ENCODE results near the gene GALNT10. TPM values are rescaled to one million over a fixed set of nuclear protein-coding genes. Genes with fewer than 3 reads are reported as not detected.

Gene GALNT10
- total and polyA plus RNA-seq, 2 donors (not counting 1 experiment from before 2014, with no cell fraction given): 18.3 to 35.8 TPM

DNA sequence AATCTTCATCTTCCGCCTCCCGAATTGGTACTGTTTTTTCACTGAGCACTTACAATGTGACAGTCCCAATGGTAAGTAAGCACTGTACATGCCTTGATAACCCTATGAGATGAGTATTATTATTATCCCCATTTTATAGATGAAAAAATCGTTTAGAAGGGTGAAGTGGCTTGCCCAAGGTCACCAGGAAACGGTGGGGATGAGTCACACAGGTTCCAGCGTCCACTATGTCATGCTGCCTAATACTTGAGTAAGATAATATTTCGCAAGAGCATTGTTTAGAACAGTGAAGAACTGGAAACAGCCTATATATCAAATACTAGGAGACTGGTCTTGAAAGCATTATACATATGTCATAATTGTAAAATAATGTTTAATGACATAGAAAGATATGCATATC, 274.6 kb downstream of the GALNT10 start:
- Histone ChIP-seq H2AFZ (ENCODE audit: low read length) (no peak overlapping the region), H4K20me1 (ENCODE audit: control insufficient read depth, extremely low read depth, insufficient read depth, low read length) (no peaks in the 10 kb centered on the region), H3K4me2 (ENCODE audit: extremely low read depth, insufficient read depth, low read length) (no peak overlapping the region), H3K9me3 (ENCODE audit: control insufficient read depth, insufficient read depth, low read depth, low read length) (no peaks in the 10 kb centered on the region), H3K4me1 (ENCODE audit: control insufficient read depth, extremely low read depth, insufficient read depth, low read length) (no peaks in the 10 kb centered on the region), H3K79me2 (ENCODE audit: control insufficient read depth, insufficient read depth, low read length) (no peaks in the 10 kb centered on the region), H3K36me3 (ENCODE audit: control insufficient read depth, insufficient read depth, low read length) (no peaks in the 10 kb centered on the region), H3K9ac (ENCODE audit: insufficient read depth, low read length) (no peak overlapping the region), H3K27me3 (ENCODE audit: control insufficient read depth, insufficient read depth, low read length) (peaks cover 3% of the 10 kb centered on the region), H3K4me3 (replicated peaks in 1 of 4; ENCODE audit: control extremely low read depth in 1 of 4, insufficient read depth in 1 of 4, low read depth in 3 of 4, low read length in 4 of 4) (no peak overlapping the region), H3K27ac (ENCODE audit: insufficient read depth, low read length) (no peak overlapping the region)
- DNase-seq (ENCODE audit: low read depth in 2 of 2): peak; percentile 31 to 68
- TF ChIP-seq, protein P1, sequence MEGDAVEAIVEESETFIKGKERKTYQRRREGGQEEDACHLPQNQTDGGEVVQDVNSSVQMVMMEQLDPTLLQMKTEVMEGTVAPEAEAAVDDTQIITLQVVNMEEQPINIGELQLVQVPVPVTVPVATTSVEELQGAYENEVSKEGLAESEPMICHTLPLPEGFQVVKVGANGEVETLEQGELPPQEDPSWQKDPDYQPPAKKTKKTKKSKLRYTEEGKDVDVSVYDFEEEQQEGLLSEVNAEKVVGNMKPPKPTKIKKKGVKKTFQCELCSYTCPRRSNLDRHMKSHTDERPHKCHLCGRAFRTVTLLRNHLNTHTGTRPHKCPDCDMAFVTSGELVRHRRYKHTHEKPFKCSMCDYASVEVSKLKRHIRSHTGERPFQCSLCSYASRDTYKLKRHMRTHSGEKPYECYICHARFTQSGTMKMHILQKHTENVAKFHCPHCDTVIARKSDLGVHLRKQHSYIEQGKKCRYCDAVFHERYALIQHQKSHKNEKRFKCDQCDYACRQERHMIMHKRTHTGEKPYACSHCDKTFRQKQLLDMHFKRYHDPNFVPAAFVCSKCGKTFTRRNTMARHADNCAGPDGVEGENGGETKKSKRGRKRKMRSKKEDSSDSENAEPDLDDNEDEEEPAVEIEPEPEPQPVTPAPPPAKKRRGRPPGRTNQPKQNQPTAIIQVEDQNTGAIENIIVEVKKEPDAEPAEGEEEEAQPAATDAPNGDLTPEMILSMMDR (conservative IDR thresholded peaks at IDR 0.05 in 1 of 2, IDR thresholded peaks at IDR 0.05 in 1 of 2; ENCODE audit: low read depth in 1 of 2, low read length in 2 of 2): no peak
- no peak for TF ChIP-seq EZH2 (IDR thresholded peaks at IDR 0.05; ENCODE audit: low read length, missing control alignments)

DNA sequence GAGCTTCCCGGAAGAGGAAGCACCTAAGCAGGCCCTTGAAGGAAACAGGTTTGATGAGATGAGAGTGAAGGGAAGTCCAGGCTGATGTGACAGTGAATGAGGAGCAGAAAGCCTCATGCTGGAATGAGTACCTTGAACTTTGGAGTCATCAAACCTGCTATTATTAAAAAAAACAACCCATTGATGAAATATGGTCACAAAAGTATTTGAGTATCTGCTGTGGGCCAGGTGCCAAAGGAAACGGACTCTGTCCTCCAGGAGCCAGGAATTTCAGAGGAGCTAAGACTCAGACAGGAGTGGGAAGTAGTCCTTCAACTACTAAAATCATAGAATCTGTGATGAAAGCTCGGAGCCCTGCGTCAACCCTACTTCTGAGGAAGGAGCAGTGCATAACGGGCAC, 275.6 kb downstream of the GALNT10 start:
- Histone ChIP-seq H2AFZ (ENCODE audit: low read length) (no peak overlapping the region), H3K9ac (ENCODE audit: insufficient read depth, low read length) (no peak overlapping the region), H3K9me3 (ENCODE audit: control insufficient read depth, insufficient read depth, low read depth, low read length) (no peaks in the 10 kb centered on the region), H3K27me3 (ENCODE audit: control insufficient read depth, insufficient read depth, low read length) (peaks cover 13% of the 10 kb centered on the region), H3K36me3 (ENCODE audit: control insufficient read depth, insufficient read depth, low read length) (no peaks in the 10 kb centered on the region), H3K4me3 (replicated peaks in 1 of 4; ENCODE audit: control extremely low read depth in 1 of 4, insufficient read depth in 1 of 4, low read depth in 3 of 4, low read length in 4 of 4) (no peak overlapping the region), H4K20me1 (ENCODE audit: control insufficient read depth, extremely low read depth, insufficient read depth, low read length) (no peaks in the 10 kb centered on the region), H3K4me2 (ENCODE audit: extremely low read depth, insufficient read depth, low read length) (no peak overlapping the region), H3K27ac (ENCODE audit: insufficient read depth, low read length) (no peak overlapping the region), H3K79me2 (ENCODE audit: control insufficient read depth, insufficient read depth, low read length) (no peaks in the 10 kb centered on the region), H3K4me1 (ENCODE audit: control insufficient read depth, extremely low read depth, insufficient read depth, low read length) (no peaks in the 10 kb centered on the region)
- DNase-seq (ENCODE audit: low read depth in 2 of 2): no peak
- no peak for TF ChIP-seq EZH2 (IDR thresholded peaks at IDR 0.05; ENCODE audit: low read length, missing control alignments)
- TF ChIP-seq, protein P1 (conservative IDR thresholded peaks at IDR 0.05 in 1 of 2, IDR thresholded peaks at IDR 0.05 in 1 of 2; ENCODE audit: low read depth in 1 of 2, low read length in 2 of 2): no peak

DNA sequence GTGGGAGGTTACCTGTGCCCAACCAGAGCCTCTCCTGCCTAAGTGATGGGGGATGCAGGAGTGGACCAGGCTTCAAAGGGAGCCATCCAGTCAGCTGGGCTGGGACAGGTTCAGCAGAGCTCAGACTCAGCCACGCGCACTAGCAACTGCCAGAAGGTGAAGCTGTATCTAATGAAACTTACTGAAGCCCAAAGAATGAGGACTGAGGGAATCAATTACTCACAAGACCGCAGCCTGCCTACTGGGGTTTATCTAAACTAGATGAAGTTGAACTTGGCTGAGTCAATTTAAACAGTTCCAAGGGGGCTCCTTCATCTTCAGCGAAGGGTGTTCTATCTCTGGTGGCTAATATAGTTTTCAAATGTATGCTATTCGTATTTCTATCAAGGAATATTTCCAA, 276.1 kb downstream of the GALNT10 start:
- no peaks in the 10 kb centered on the region for H3K79me2 ChIP-seq (ENCODE audit: control insufficient read depth, insufficient read depth, low read length)
- peak in 1 of 2 donors; percentile 40 for DNase-seq (ENCODE audit: low read depth in 2 of 2)
- TF ChIP-seq EZH2 (IDR thresholded peaks at IDR 0.05; ENCODE audit: low read length, missing control alignments): no peak
- TF ChIP-seq, protein P1 (conservative IDR thresholded peaks at IDR 0.05 in 1 of 2, IDR thresholded peaks at IDR 0.05 in 1 of 2; ENCODE audit: low read depth in 1 of 2, low read length in 2 of 2): no peak
- no peaks in the 10 kb centered on the region for H3K9me3 ChIP-seq (ENCODE audit: control insufficient read depth, insufficient read depth, low read depth, low read length)
- peaks cover 17% of the 10 kb centered on the region for H3K27me3 ChIP-seq (ENCODE audit: control insufficient read depth, insufficient read depth, low read length)
- no peak overlapping the region for H3K27ac ChIP-seq (ENCODE audit: insufficient read depth, low read length)
- H3K4me3 ChIP-seq (replicated peaks in 1 of 4; ENCODE audit: control extremely low read depth in 1 of 4, insufficient read depth in 1 of 4, low read depth in 3 of 4, low read length in 4 of 4): no peak overlapping the region
- H4K20me1 ChIP-seq (ENCODE audit: control insufficient read depth, extremely low read depth, insufficient read depth, low read length): no peaks in the 10 kb centered on the region
- H3K4me2 ChIP-seq (ENCODE audit: extremely low read depth, insufficient read depth, low read length): no peak overlapping the region
- H3K4me1 ChIP-seq (ENCODE audit: control insufficient read depth, extremely low read depth, insufficient read depth, low read length): no peaks in the 10 kb centered on the region
- no peak overlapping the region for H3K9ac ChIP-seq (ENCODE audit: insufficient read depth, low read length)
- H3K36me3 ChIP-seq (ENCODE audit: control insufficient read depth, insufficient read depth, low read length): no peaks in the 10 kb centered on the region
- no peak overlapping the region for H2AFZ ChIP-seq (ENCODE audit: low read length)

Data from fibroblast of lung (primary cell).